NK-92 (cell line): ENCODE data around the gene ALKBH7.

ENCODE experiments used
- DNase-seq: peaks from one replicate; lab custom pipeline; 2025; ENCODE audit not compliant: unreplicated experiment; lab: John Stamatoyannopoulos, UW

The ALKBH7 gene

GRCh38 chr19:6364353-6364752, 8.2 kb upstream of the ALKBH7 start:
- DNase-seq, result no peak

- peak; percentile 85 for DNase-seq
Measured at GRCh38 chr19:6373096-6373812, 660 bp downstream of the ALKBH7 start.

DNA sequence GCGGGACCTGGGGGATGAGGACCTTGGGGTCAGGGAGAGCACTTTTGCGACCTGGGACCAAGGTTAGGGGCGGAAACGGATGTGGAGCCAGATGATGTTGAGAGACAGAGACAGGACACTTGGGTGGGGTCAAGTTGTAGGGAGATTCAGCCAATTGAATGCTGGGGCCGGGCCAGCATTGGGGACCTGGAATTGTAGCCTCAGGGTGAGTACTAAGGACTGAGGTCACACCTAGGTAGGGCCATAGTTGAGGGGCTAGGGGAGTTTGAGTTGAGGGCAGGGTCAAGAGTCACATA, 1.2 kb downstream of the ALKBH7 start:
- no peak for DNase-seq

GRCh38 chr19:6374161-6374709, 1.6 kb downstream of the ALKBH7 start:
- no peak for DNase-seq

DNA sequence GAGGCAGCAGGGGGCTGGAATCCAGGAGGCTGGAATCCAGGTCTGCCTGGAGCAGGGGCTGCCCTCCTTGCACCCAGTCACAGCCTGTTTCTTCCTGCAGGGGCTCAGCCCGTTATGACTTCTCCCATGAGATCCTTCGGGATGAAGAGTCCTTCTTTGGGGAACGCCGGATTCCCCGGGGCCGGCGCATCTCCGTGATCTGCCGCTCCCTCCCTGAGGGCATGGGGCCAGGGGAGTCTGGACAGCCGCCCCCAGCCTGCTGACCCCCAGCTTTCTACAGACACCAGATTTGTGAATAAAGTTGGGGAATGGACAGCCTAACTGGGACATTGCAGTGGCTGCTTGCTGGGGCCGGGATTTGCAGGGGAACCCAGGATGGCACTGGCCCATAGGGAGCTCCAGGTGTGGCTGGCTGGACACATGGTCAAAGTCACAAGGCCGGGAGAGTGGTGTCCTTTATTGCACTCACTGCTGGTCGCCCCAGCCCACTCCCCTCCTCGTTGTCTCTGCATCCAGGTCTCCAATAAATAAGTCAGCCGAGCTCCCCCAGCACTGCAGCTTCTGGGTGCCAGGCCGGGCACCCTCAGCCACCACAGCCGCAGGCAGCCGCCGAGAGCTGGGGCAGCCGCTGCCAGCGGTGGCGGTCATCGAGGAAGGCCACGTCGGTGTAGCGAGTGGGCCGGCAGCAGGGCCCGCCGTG, 2.3 kb downstream of the ALKBH7 start:
- no peak for DNase-seq

- DNase-seq, result no peak
Measured at GRCh38 chr19:6375411-6376010, 2.9 kb downstream of the ALKBH7 start, which contains the start of gene PSPN. PSPN (minus strand) TSS chr19:6375933; CDS start chr19:6375849, 84 bp downstream.

DNA sequence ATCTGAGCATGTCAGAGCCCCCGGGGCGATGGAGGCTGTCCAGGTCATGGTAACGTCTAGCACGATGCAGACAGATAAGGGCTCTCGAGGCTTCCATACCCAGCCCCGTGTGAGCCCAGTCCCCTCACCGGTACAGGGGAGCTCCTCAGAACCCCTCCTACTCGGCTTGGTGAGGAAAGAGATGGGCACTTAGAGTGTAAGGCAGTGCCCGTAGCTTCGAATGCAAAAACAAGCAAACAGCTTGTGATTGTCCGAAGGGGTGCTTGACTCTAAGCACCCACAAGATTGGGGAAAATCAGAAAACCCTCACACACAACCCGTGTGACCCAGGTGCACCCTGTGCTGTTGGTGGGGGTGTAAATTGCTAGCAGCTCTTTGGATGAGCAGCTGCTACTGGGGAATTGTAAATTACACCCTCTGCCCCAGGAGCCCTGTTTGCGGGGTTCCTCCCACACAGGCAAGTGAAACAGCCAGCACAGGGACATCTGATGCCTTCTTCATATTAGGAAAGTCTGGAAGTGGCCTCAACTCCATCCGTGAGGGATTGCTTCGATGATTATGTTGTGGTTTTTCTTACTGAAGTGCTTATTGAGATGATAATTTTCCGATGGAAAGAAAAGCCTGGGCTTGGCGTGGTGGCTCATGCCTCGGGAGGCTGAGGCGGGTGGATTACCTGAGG, 4.1 kb downstream of the ALKBH7 start:
- DNase-seq, result no peak

DNA sequence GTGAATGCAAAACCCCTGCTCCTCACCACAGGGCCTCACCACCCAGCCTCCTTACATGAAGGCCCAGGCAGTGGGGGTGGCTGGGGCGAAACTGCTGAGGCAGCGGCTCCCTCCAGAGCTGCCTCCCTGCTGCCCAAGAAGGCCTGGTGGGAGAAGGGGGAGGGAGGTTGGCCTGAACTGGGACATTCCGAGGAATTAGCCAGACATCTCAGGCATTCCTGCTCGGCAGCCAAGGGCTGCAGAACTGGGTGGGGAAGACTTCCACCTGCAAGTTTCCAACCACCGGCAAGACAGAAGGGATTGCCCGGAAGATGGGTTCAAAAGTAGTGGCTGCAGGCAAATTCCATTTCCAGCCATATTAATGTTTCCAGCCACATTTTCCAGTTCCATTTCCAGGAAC, 5.4 kb downstream of the ALKBH7 start:
- no peak for DNase-seq

GRCh38 chr19:6378486-6378885, 5.9 kb downstream of the ALKBH7 start:
- no peak for DNase-seq

DNA sequence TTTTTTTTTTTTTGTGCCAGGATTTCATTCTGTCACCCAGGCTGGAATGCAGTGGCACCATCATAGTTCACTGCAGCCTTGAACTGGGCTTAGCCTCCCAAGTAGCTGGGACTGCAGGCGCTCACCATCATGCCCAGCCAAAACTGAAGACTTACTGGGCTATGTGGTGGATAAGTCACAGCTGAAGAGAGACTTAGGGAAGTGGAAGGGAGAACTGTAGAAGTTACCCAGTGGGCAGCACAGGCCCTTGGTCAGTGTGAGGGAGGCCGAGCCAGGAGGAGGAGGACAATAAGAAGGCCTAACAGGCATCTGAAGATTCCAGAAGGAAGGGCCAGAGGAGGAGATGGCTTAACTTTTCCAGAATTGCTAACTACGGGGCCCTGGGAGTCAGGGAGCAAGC, 7.2 kb downstream of the ALKBH7 start:
- no peak for DNase-seq

GRCh38 chr19:6381030-6381750, 8.6 kb downstream of the ALKBH7 start:
- no peak for DNase-seq

DNA sequence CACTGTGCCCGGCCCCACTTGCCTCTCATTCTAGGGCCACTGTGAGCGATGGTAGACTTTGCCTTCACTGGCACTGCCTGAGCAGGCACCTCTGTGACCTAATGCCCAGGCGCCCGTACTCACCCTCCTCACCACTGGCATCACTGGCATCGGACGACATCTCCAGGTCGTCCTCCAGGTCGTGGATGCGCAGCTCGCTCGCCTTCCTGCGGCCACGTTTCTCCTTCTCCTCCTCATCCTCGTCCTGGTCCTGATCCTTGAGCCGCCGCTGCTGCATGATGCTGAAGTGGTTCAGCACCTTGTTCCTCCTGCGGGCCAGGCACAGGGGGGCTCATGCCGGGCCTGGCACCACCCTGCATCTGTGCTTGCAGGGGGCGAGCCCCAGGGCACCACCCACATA, 10.6 kb downstream of the ALKBH7 start:
- no peak for DNase-seq

DNA sequence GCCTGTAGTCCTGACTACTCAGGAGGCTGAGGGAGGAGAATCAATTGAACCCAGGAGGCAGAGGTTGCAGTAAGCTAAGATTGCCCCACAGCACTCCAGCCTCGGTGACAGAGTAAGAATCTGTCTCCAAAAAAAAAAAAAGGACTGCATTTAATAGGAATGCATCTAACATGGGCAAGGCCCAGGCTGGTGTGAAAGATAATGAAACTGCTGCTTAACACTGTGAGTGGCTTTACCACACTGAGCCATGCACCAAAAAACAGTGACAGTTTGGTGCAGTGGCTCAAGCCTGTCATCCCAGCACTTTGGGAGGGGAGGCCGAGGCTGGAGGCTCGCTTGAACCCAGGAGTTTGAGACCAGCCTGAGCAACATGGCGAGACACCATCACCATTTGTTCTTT, 11.8 kb downstream of the ALKBH7 start:
- DNase-seq, result no peak

GRCh38 chr19:6387372-6387771, 14.8 kb downstream of the ALKBH7 start:
- no peak for DNase-seq

DNA sequence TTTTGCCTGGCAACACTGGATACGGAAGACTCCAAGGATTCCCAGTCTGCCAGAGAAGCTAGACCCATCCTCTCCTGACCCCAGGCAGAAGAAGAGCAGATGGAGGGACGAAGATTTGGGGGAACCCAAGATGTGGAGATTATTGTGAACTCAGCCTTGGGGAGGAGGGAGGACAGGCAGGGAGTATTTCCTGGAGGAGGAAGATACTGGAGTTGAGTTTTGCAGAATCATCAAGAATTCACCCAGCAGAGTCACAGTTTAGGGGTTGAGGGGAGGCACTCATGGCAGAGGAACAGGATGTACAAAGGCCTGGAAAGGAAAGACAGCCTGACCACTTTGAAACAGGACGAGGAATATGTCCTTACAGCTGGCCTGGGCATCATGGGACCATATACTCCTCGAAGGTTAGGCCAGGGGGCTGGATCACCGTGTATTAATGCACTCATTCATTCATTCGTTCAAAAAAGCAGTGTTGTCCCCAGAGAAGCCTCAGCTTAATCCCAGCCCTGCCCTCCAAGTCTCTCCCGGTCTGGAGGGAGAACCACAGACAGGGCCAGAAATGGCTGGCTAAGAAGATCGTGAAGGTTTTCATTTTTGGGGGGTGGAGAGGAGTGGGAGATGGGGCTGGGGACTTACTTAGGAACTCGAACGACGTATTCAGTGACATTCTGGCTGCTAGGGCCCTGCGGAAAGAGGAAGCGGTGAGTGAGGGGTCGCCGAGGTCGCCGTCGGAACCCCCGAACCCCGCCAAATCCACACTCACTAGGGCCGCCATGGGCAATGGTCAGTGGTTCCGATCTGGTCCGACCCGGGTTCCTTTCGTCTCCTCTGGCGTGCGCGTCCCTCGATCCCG, 19.9 kb downstream of the ALKBH7 start:
- DNase-seq, result no peak

- peak; percentile 77 for DNase-seq
Measured at GRCh38 chr19:6393074-6393982, 20.7 kb downstream of the ALKBH7 start, which contains the start of gene GTF2F1. GTF2F1 (minus strand) TSS chr19:6393164; CDS start chr19:6392995, 169 bp downstream.

DNA sequence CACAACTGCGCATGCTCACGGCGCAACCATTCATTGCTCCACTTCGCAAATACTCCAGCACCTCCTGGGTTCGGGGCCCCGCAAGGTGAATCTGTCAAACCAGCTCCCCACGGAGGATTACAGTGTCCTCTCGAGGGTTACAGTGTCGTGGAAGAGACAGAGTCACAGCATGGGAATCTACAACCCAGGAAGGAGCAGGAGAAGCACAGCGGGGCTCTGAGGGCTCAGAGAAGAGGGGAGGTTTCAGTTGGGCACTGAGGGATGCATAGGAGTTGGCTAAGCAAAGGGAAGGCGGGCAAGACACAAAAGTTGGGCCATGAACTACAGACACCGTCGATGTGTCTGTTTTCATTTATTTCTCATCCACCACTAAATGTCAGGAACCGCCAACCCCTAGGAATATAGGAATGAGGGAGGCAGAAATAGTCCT, 21.4 kb downstream of the ALKBH7 start:
- no peak for DNase-seq

GRCh38 chr19:6394831-6395230, 22.2 kb downstream of the ALKBH7 start:
- no peak for DNase-seq

DNA sequence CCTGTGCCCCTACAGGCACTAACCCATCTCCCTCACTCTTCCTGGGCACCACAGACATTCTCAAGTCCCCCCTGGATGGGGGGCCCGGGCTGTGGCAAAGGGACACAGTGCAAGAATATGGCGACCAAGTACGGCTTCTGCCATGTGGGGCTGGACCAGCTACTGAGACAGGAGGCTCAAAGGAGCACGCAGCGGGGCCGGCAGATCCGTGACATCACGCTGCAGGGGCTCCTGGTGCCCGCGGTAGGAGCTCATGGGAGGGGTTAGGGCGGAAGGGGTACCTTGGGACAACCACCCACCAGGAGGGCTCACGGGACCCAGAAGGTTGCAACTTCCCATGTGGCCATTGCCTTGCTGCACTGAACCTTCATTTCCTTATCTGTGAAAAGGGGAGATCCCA, 23.7 kb downstream of the ALKBH7 start:
- DNase-seq, result no peak
